ENCODE data around the gene HOXD11.

HOXD11 gene

GRCh38 chr2:176094349-176094748, 12.7 kb upstream of the HOXD11 start:
- DNase-seq: no peak

DNA sequence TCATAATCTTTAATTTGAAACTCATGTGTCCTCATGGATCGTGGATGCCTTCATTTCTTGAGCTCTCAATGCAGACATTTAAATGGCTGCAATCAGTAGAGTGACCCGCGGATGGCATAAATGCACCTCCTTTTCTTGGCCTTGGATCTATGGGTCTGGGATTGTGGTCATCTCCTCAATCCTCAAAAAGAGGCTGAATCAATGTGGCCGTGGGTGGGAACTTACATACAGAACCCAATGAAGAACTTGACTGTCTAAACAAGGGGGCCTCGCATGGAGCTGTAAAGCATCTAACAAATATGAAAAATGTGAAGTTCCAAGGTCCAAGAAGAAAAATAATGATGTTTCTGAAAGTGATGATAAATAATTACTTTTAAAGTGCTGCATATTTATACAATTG, 11.7 kb upstream of the HOXD11 start:
- DNase-seq: no peak

DNA sequence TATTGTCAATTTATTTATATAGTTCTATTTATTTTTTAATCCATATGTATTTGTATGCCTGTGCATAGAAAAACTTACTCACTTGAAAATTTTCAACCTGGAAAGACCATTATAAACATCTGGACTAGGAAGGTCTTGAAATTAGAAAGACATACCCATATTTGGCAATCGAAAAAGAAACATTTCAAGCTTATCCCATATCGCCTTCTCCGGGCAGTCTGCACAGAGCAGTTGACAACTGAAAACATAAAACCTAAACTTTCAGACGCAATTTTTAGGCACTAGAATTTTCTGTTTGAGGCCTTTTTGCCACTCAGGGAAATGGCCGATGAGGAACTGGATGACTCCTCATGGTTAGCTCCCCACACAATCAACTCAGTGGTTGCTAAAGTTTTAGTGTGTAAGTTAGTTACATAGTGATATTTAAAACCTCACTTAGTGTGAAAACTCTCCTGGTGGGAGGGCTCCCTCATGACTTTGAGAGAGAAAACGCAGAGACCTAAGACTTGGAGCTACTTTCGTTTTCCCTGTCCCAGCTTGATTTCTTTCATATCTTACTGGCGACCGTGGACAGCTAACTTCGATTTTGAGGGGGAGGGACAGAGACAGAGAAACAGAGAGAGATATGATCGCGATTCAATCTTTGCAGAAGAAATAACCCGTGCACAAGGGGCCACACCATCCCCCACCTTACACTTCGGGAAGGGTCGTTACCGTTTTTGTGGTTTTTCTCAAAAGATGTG, 10.7 kb upstream of the HOXD11 start:
- no peak for DNase-seq

GRCh38 chr2:176096986-176097819, 9.9 kb upstream of the HOXD11 start:
- DNase-seq: peak; percentile 55

GRCh38 chr2:176097820-176098365, 9.2 kb upstream of the HOXD11 start:
- no peak for DNase-seq

- no peak for DNase-seq
These were observed 8.5 kb upstream of the HOXD11 start for GRCh38 chr2:176098366-176099158.

DNA sequence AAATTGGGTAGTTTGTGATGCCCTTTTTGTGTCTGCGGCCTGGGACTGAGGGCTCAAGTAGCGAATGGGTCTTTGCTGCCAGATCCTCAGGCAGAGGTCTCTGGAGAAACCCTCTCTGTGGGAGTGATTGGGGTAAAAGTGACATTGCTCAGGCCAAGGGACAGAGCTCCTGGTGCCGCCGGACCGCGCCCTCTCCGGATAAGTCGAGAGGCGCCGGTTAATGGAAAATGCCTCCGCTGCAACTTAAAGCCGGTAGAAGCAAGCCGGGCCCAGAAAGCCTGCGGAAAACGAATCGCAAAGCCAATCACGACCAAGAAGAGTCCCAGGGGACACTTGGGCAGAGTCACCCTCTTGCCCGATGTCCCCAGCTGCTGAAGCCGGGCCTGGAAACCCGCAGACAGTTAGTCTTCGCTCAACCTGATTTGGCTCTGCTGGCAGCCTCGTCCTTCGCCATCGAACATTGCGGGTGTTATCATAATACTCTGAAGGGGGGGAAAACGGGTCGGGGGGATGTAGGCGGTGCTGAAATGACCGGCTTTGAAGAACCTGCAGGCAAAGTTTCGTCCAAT, 7.8 kb upstream of the HOXD11 start:
- no peak for DNase-seq

GRCh38 chr2:176099728-176100546, 7.1 kb upstream of the HOXD11 start, which contains the start of gene HOXD12:
Gene HOXD12 (plus strand): TSS chr2:176099795. CDS start chr2:176099802, 7 bp downstream.
- no peak for DNase-seq

- no peak for DNase-seq
These were observed 6.4 kb upstream of the HOXD11 start for GRCh38 chr2:176100547-176101140.

DNA sequence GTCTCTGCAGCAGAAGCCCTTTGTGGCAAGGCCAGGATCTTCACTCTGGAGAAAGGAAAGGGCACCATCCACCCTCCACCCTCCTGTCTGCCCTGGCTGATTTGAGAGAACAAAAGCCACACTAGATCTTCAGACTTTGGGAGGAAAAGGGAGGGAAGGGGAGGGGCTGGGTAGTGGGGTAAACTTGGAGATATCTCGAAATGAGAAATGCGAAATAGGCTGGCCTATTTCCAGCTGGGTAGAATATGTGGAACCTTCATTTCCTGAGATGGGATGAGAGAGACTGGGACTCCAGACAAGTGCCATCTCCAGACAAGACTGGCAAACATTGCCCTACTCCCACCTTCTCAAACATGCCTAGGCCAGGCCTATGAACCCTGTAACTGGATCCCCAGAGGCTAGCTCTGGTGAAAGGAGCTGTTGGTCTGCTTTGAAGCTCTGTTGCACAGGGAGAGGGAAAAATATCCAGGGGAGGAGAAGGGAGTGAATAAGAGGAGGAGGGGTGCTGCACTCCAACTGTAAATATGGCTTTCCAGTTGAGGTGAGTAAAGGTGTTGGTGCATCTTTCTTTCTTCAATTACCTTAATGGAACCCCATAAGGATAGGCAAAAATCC, 5.8 kb upstream of the HOXD11 start:
- DNase-seq: no peak

DNA sequence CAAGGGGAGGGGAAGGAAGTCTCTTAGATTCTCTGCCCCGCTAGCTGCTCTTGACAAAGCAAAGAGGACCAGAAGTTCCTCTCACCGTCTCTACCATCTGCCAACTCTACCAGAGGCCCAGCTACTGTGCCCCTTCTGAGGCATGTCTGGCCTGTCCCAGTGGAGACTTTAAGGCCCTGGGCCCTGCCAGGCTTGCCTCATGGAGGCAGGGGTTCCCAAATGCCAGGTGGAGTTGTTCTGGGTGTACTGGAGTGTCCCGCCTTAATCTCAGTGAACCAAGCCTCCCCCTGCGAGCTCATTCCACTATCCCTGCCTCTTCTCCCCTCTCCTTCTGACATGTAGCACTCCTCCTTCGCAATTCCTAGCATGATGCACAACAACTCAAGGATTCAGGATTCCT, 5.2 kb upstream of the HOXD11 start:
- DNase-seq: no peak

DNA sequence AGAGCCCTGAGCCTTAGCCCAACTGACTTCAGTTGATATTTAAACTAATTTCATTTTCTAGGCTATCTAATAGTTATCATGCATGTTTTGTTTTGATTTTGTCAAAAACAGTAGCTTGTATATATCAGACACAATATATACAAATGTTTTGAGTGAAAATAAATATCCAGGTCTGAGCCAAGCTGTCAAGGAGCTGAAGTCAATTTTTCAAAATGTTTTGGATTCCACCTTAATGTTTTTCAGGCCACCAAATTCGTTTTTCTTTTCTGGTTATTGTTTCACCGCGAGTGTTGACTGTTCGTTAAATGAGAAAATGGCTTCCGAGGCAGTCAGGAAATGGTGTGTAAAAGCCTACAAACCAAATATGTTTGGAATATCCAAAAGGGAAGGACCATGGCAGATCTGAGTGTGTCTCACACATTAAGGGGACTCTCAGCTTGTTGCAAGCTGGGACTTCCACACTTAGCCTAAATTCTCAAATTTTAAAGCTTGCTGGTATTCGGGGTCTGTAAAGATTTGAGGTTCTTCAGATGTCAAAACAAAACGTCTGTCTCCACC, 4.7 kb upstream of the HOXD11 start:
- no peak for DNase-seq

DNA sequence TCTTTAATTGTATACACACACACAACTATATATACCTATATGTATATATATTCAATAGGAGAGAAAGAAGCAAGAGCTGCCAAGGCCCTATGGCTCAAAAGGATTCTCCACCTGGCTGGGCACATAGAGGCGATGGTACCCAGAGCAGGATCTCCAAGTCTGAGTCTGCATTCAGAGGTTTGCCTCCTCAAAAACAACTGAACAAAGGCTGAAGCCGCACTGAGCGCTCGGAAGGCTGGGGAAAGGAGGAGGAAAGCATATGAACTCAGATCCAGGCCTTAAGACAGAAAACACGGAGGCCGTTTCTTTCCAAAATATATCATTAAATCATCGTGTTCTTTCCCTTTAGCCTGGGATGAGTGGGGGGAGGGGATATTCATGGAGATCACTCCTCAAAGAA, 3.9 kb upstream of the HOXD11 start:
- no peak for DNase-seq

DNA sequence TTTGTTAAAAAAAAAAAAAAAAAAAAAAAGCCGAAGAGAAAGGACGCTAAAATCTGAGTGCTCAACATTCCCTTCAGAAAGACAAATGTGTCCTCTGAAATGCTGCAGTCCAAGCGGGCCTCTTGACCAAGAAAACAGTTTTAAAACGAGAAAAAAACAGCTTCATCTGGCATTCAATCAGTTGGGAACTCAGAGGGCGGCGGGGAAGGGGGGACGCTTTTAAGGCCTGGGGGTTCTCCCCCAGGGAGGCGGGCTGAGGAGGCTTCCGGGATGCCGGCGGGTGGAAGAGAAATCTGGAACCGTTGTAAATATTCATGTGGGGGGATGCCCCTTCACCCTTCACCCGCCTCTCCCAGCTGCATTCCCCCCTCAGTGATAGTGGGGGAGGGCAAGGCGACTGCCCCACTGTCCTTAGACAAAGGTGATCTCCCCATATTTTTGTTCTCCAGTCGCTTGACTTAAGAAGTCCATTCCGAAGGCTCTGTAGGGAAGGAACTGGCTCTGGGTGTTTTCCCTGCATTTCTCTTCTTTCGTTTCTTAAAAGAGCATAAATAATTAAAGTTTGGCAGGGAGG, 3.3 kb upstream of the HOXD11 start:
- no peak for DNase-seq

GRCh38 chr2:176104316-176105077, 2.6 kb upstream of the HOXD11 start:
- no peak for DNase-seq

GRCh38 chr2:176105078-176105729, 1.9 kb upstream of the HOXD11 start:
- DNase-seq: no peak

GRCh38 chr2:176105730-176106580, 1.1 kb upstream of the HOXD11 start:
- DNase-seq: no peak

- no peak for DNase-seq
These were observed 676 bp downstream of the HOXD11 start for GRCh38 chr2:176107731-176108181.

Measured in activated CD4-positive, CD25-positive, alpha-beta regulatory T cell treated with anti-CD3 and anti-CD28 coated beads, Interleukin-2, amount 50 U/mL, for 72 hours (primary cell).